ENCODE data around the gene TMPRSS6. TPM values are rescaled to one million over a fixed set of nuclear protein-coding genes. Genes with fewer than 3 reads are reported as not detected.

TMPRSS6 gene
- total RNA-seq, 6 experiments from 2014 or later = 40.7 to 104 (median 60.6) TPM

GRCh38 chr22:37052386-37053309 lies 56.9 kb downstream of the TMPRSS6 start:
- H3K36me3 ChIP-seq = no peaks in the 10 kb centered on the region
- peak overlapping the region; percentile 41 to 58 (median 52) for H3K4me3 ChIP-seq
- ATAC-seq (no peak), DNase-seq (peak in 1 of 3 donors; percentile 56)
- intact Hi-C loops (cut with DNase I) = no loop called here
- H3K4me1 ChIP-seq = peaks cover 0 to 9% (median 0%) of the 10 kb centered on the region in 4 donors
- H3K27me3 ChIP-seq = no peaks in the 10 kb centered on the region
- no peak overlapping the region for H3K27ac ChIP-seq
- TF ChIP-seq CTCF (IDR thresholded peaks at IDR 0.05) (no peak), POLR2A (IDR thresholded peaks at IDR 0.05) (no peak)
- H3K9me3 ChIP-seq = no peaks in the 10 kb centered on the region
- 77% methylated on average over 13 of the region's 25 CpGs for WGBS (ENCODE audit: insufficient coverage, low coverage, low lambda C conversion rate, missing lambda C conversion rate)

- ATAC-seq (peak; percentile 83 to 89 (median 85)), DNase-seq (peak in 2 of 3 donors; percentile 76 to 80)
- H3K4me1 ChIP-seq = peaks cover 0 to 9% (median 0%) of the 10 kb centered on the region in 4 donors
- no peak within 1 kb of the TSS for H3K27ac ChIP-seq
- no peaks in the 10 kb centered on the region for H3K36me3 ChIP-seq
- H3K27me3 ChIP-seq = no peaks in the 10 kb centered on the region
- WGBS (ENCODE audit: insufficient coverage, low coverage, low lambda C conversion rate, missing lambda C conversion rate) = 0% methylated on average over 7 of the region's 89 CpGs
- H3K9me3 ChIP-seq = no peaks in the 10 kb centered on the region
- TF ChIP-seq POLR2A (IDR thresholded peaks at IDR 0.05) = peak; percentile 45
- no peak for TF ChIP-seq CTCF (IDR thresholded peaks at IDR 0.05)
- H3K4me3 ChIP-seq = peak within 1 kb of the TSS; percentile 41 to 58 (median 52)
- intact Hi-C loops (cut with DNase I) = no loop called here
Measured at GRCh38 chr22:37051391-37052385, 57.8 kb downstream of the TMPRSS6 start, which contains the start of gene KCTD17. TSS of gene KCTD17 (plus strand) at chr22:37051742. CDS start at chr22:37051761, 19 bp downstream.

GRCh38 chr22:37050913-37051312 lies 58.6 kb downstream of the TMPRSS6 start:
- Histone ChIP-seq H3K4me3 (no peak overlapping the region), H3K36me3 (no peaks in the 10 kb centered on the region), H3K27me3 (no peaks in the 10 kb centered on the region), H3K4me1 (peaks cover 0 to 9% (median 0%) of the 10 kb centered on the region in 4 donors), H3K27ac (no peak overlapping the region), H3K9me3 (no peaks in the 10 kb centered on the region)
- no peak for TF ChIP-seq CTCF (IDR thresholded peaks at IDR 0.05)
- no peak for TF ChIP-seq POLR2A (IDR thresholded peaks at IDR 0.05)
- intact Hi-C loops (cut with DNase I) = no loop called here
- DNase-seq = no peak
- ATAC-seq = no peak
- 17% methylated on average over 1 of the region's 6 CpGs for WGBS (ENCODE audit: insufficient coverage, low coverage, low lambda C conversion rate, missing lambda C conversion rate)

- ATAC-seq (no peak), DNase-seq (no peak)
- Histone ChIP-seq H3K36me3 (no peaks in the 10 kb centered on the region), H3K27ac (no peak overlapping the region), H3K4me3 (no peak overlapping the region), H3K4me1 (peaks cover 0 to 13% (median 3%) of the 10 kb centered on the region in 4 donors), H3K9me3 (no peaks in the 10 kb centered on the region), H3K27me3 (no peaks in the 10 kb centered on the region)
- intact Hi-C loops (cut with DNase I) = no loop called here
- TF ChIP-seq POLR2A (IDR thresholded peaks at IDR 0.05) = no peak
- no peak for TF ChIP-seq CTCF (IDR thresholded peaks at IDR 0.05)
- no CpG with 5 or more reads among the region's 2 CpGs for WGBS (ENCODE audit: insufficient coverage, low coverage, low lambda C conversion rate, missing lambda C conversion rate)
Measured at GRCh38 chr22:37049224-37049623, 60.3 kb downstream of the TMPRSS6 start.

All from right lobe of liver (tissue), 6 donors.